Endodermal cell (in vitro differentiated cells): ENCODE results near the gene C1orf21. TPM values are rescaled to one million over a fixed set of nuclear protein-coding genes. Genes with fewer than 3 reads are reported as not detected.

Source experiments
- DNase-seq: peaks from one replicate; pipeline ENCODE4 v3.0.0-alpha.2; 2017
- H3K27ac ChIP-seq: 2 replicates; pipeline ENCODE4 v1.5.1; 2013; ENCODE audit warnings: mild to moderate bottlenecking, low read depth, low read length, moderate library complexity
- H3K27me3 ChIP-seq: 2 replicates; pipeline ENCODE4 v1.6.1; 2013; ENCODE audit warnings: mild to moderate bottlenecking, low read length, moderate library complexity; ENCODE audit not compliant: insufficient read depth, control insufficient read depth, poor library complexity, severe bottlenecking
- H3K36me3 ChIP-seq: 2 replicates; pipeline ENCODE4 v1.7.0; 2013; ENCODE audit warnings: mild to moderate bottlenecking, low read length, moderate library complexity; ENCODE audit not compliant: control insufficient read depth, insufficient read depth
- H3K4me1 ChIP-seq: one replicate; pipeline ENCODE4 v1.7.0; 2013; ENCODE audit warnings: low read length; ENCODE audit not compliant: control insufficient read depth, insufficient read depth
- H3K4me3 ChIP-seq: 2 replicates; pipeline ENCODE4 v1.5.1; 2013; ENCODE audit warnings: mild to moderate bottlenecking, low read length, moderate library complexity
- H3K9ac ChIP-seq: 2 replicates; pipeline ENCODE4 v1.6.1; 2013; ENCODE audit warnings: mild to moderate bottlenecking, low read length, moderate library complexity; ENCODE audit not compliant: poor library complexity, severe bottlenecking; ENCODE audit errors: extremely low read depth
- H3K9me3 ChIP-seq: 2 replicates; pipeline ENCODE4 v1.6.1; 2013; ENCODE audit warnings: mild to moderate bottlenecking, low read length, moderate library complexity; ENCODE audit not compliant: control insufficient read depth
- H3K27ac Mint-ChIP-seq: 2 replicates; pipeline ENCODE4 v1.8.0; 2020; ENCODE audit warnings: mixed read lengths
- H3K27me3 Mint-ChIP-seq: 2 replicates; pipeline ENCODE4 v1.8.0; 2021; ENCODE audit warnings: mild to moderate bottlenecking, mixed read lengths; ENCODE audit not compliant: insufficient read depth
- H3K36me3 Mint-ChIP-seq: 2 replicates; pipeline ENCODE4 v1.8.0; 2020; ENCODE audit warnings: low read depth, mixed read lengths
- H3K4me1 Mint-ChIP-seq: 2 replicates; pipeline ENCODE4 v1.8.0; 2020; ENCODE audit warnings: mixed read lengths
- H3K4me3 Mint-ChIP-seq: 2 replicates; pipeline ENCODE4 v1.8.0; 2020; ENCODE audit warnings: mild to moderate bottlenecking, moderate library complexity, mixed read lengths
- H3K9me3 Mint-ChIP-seq: 2 replicates; pipeline ENCODE4 v1.8.0; 2020; ENCODE audit warnings: mild to moderate bottlenecking, mixed read lengths
- WGBS, 2 experiments: methylation state at CpG; one replicate each; pipeline versions ENCODE4 v1.1.5 to v1.1.7; 2013; ENCODE audit warnings: missing lambda C conversion rate in 2 of 2, mixed read lengths in 1 of 2; ENCODE audit not compliant: insufficient coverage in 1 of 2, insufficient read length in 1 of 2; 5-methylcytosine and 5-hydroxymethylcytosine counted together
- total RNA-seq, 2 donors: library from RNA; stranded (reverse); fragmentation: NEBNext Ultra II Directional in 1 of 2; extraction: Animal tissue kit (Norgen Biotek cat#: 25700) in 1 of 2; gene quantifications; 2 replicates in 1 of 2; 3 replicates in 1 of 2; pipeline ENCODE4 v1.2.1, GENCODE V29; 2021
- TF ChIP-seq, protein P1 (sequence below): fragments of 200-600 bp; sonication (generic); conservative IDR thresholded peaks from 2 replicates; pipeline ENCODE4 v1.5.0; 2021; ENCODE audit warnings: antibody characterized with exemption, mild to moderate bottlenecking

C1orf21 gene
- total RNA-seq, 2 donors from 2014 or later: 9.1 to 10.2 TPM

DNA sequence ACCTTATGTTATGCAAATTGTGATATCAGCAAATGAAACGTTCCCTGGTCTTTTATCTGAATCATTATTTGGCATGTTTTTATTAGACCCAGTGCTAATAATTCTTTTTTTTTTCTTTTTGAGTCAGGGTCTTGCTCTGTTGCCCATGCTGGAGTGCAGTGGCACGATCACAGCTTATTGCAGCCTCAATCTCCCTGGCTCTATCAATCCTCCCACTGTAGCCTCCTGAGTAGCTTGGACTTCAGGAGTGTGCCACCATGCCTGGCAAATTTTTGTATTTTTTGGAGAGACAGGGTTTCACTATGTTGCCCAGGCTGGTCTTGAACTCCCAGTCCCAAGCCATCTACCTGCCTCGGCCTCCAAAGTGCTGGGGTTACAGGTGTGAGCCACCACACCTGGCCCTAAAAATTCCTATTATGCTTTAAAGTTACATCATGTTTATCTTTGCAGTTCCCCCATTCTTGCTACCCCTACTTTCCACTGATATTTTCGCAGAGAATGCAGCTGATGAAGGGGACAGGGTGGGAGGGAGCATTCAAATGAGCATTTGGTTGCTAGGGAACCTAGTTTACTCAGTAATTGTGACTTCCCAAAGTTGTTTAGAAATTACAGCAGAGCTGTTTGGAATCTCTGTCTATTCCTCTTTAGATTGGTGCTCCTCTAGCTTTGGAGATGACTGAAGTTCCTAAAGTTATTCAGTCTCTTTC lies 18.4 kb downstream of the C1orf21 start:
- no peak overlapping the region for H3K27ac Mint-ChIP-seq

DNA sequence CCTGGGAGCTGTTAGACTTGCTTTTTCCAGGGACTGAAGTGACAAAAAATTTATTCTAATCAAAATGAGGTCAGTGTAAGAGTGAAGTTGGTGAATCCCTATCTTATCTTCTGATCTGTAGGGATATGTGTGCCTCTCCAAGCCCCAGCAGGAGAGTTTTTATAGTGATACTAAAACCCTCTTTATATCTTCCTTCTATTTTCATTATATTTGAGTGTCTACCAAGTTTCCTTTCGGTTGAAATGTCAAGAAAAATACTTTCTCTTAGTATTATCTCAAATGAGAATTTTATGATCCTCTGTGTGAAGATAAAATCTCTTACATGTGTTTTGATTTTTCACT lies 18.9 kb downstream of the C1orf21 start:
- H3K27ac Mint-ChIP-seq: no peak overlapping the region
- no peak overlapping the region for H3K9ac ChIP-seq
- H3K9me3 Mint-ChIP-seq: no peaks in the 10 kb centered on the region
- no CpG with 5 or more reads among the region's 1 CpG for WGBS, 2 experiments
- peaks cover 73% of the 10 kb centered on the region for H3K27me3 ChIP-seq
- H3K4me3 Mint-ChIP-seq: no peak overlapping the region
- no peaks in the 10 kb centered on the region for H3K36me3 Mint-ChIP-seq
- no peak overlapping the region for H3K4me3 ChIP-seq
- H3K36me3 ChIP-seq: no peaks in the 10 kb centered on the region
- H3K9me3 ChIP-seq: peaks cover 6% of the 10 kb centered on the region
- no peak for DNase-seq
- no peak overlapping the region for H3K27ac ChIP-seq
- H3K27me3 Mint-ChIP-seq: peaks cover 83% of the 10 kb centered on the region
- peaks cover 13% of the 10 kb centered on the region for H3K4me1 ChIP-seq
- TF ChIP-seq, protein P1, sequence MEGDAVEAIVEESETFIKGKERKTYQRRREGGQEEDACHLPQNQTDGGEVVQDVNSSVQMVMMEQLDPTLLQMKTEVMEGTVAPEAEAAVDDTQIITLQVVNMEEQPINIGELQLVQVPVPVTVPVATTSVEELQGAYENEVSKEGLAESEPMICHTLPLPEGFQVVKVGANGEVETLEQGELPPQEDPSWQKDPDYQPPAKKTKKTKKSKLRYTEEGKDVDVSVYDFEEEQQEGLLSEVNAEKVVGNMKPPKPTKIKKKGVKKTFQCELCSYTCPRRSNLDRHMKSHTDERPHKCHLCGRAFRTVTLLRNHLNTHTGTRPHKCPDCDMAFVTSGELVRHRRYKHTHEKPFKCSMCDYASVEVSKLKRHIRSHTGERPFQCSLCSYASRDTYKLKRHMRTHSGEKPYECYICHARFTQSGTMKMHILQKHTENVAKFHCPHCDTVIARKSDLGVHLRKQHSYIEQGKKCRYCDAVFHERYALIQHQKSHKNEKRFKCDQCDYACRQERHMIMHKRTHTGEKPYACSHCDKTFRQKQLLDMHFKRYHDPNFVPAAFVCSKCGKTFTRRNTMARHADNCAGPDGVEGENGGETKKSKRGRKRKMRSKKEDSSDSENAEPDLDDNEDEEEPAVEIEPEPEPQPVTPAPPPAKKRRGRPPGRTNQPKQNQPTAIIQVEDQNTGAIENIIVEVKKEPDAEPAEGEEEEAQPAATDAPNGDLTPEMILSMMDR: no peak
- peaks cover 36% of the 10 kb centered on the region for H3K4me1 Mint-ChIP-seq

More for the DNA sequence above, 18.4 kb downstream of the C1orf21 start:
- Histone ChIP-seq H3K4me1 (peaks cover 13% of the 10 kb centered on the region), H3K27ac (no peak overlapping the region), H3K27me3 (peaks cover 70% of the 10 kb centered on the region), H3K4me3 (no peak overlapping the region), H3K9me3 (peaks cover 6% of the 10 kb centered on the region), H3K9ac (no peak overlapping the region), H3K36me3 (no peaks in the 10 kb centered on the region)
- TF ChIP-seq, protein P1: no peak
- Mint-ChIP-seq H3K36me3 (no peaks in the 10 kb centered on the region), H3K4me1 (peaks cover 36% of the 10 kb centered on the region), H3K9me3 (no peaks in the 10 kb centered on the region), H3K27me3 (peaks cover 80% of the 10 kb centered on the region), H3K4me3 (no peak overlapping the region)
- DNase-seq: no peak
- 80 to 93% methylated on average over 2 to 4 of the region's 4 CpGs for WGBS, 2 experiments

DNA sequence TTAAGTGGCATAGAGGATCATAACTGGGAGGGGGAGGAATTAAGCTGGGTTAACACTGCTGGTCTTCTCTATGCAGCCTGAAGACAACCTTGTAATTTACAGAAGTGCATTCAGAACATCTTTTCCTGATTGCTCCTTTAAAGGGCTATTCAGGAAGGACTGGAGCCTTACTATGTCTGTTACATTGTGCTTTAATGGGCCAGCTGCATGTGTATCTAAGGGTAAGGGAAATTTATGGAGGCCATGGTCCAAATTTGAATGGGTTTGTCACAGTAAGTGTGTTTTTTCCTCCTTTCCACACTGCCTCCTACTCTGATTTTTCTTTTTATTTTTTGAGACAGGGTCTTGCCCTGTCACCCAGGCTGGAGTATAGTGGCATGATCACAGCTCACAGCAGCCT lies 19.6 kb downstream of the C1orf21 start:
- peaks cover 6% of the 10 kb centered on the region for H3K9me3 ChIP-seq
- no peak overlapping the region for H3K9ac ChIP-seq
- Mint-ChIP-seq H3K9me3 (no peaks in the 10 kb centered on the region), H3K36me3 (no peaks in the 10 kb centered on the region), H3K27me3 (peaks cover 88% of the 10 kb centered on the region), H3K27ac (no peak overlapping the region), H3K4me1 (peaks cover 36% of the 10 kb centered on the region), H3K4me3 (no peak overlapping the region)
- H3K4me3 ChIP-seq: no peak overlapping the region
- no peak overlapping the region for H3K27ac ChIP-seq
- TF ChIP-seq, protein P1: no peak
- H3K27me3 ChIP-seq: peaks cover 78% of the 10 kb centered on the region
- DNase-seq: no peak
- no peaks in the 10 kb centered on the region for H3K36me3 ChIP-seq
- H3K4me1 ChIP-seq: peaks cover 13% of the 10 kb centered on the region
